Measurements from ENCODE around the gene GPRIN3. TPM values are rescaled to one million over a fixed set of nuclear protein-coding genes. Genes with fewer than 3 reads are reported as not detected.

Gene GPRIN3
- total and polyA plus RNA-seq, 2 of the 13 experiments (the other 11 are each of a cell fraction or from before 2014, with no cell fraction given), result not detected

DNA sequence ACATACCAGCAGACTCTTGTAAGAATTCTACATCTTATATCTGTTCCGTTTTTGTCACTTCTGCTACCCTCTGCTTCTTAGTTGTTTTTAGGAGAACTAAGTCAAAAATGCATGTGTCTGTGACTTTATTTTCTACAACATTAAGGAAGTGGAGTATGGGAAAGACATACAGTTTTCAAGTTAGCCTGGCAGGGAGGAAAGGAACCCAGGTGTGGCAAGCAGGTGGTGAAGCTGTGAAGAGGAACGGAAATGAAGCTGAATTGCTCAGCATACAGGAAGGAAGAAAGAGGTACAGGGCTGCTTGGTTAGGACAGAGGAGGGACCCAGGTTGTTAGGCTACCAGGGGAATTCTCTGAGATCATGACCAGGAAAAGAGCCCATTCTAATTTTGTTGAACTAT lies 9.4 kb downstream of the GPRIN3 start:
- 0 out of 2 replicates have a peak, but pooled peaks cover 7% of the 10 kb centered on the region for H3K4me1 ChIP-seq (ENCODE audit: insufficient read depth, low read length)
- no peak overlapping the region for H3K4me3 ChIP-seq (replicated peaks in 1 of 3; ENCODE audit: insufficient read depth in 1 of 3, low read depth in 2 of 3, low read length in 3 of 3)
- no peaks in the 10 kb centered on the region for H3K79me2 ChIP-seq (ENCODE audit: insufficient read depth, low read length)
- H3K9me3 ChIP-seq (ENCODE audit: low read length), result no peaks in the 10 kb centered on the region
- TF ChIP-seq STAG1 (CRISPR knock-in tag; IDR thresholded peaks at IDR 0.05), result no peak
- no peak for TF ChIP-seq EEA1 (CRISPR knock-in tag; IDR thresholded peaks at IDR 0.05; ENCODE audit: borderline replicate concordance)
- TF ChIP-seq, protein P1, sequence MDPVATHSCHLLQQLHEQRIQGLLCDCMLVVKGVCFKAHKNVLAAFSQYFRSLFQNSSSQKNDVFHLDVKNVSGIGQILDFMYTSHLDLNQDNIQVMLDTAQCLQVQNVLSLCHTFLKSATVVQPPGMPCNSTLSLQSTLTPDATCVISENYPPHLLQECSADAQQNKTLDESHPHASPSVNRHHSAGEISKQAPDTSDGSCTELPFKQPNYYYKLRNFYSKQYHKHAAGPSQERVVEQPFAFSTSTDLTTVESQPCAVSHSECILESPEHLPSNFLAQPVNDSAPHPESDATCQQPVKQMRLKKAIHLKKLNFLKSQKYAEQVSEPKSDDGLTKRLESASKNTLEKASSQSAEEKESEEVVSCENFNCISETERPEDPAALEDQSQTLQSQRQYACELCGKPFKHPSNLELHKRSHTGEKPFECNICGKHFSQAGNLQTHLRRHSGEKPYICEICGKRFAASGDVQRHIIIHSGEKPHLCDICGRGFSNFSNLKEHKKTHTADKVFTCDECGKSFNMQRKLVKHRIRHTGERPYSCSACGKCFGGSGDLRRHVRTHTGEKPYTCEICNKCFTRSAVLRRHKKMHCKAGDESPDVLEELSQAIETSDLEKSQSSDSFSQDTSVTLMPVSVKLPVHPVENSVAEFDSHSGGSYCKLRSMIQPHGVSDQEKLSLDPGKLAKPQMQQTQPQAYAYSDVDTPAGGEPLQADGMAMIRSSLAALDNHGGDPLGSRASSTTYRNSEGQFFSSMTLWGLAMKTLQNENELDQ (CRISPR knock-in tag; IDR thresholded peaks at IDR 0.05; ENCODE audit: borderline replicate concordance), result no peak
- TF ChIP-seq ZNF510 (CRISPR knock-in tag; IDR thresholded peaks at IDR 0.05; ENCODE audit: low read depth), result no peak
- no peak for TF ChIP-seq ZNF354B (CRISPR knock-in tag; IDR thresholded peaks at IDR 0.05)
- TF ChIP-seq ZKSCAN8 (CRISPR knock-in tag; IDR thresholded peaks at IDR 0.05; ENCODE audit: borderline replicate concordance), result no peak
- DNase-seq (ENCODE audit: low spot score) (no peak), ATAC-seq (no peak), FAIRE-seq (no peak)
- no peak overlapping the region for H3K4me2 ChIP-seq (ENCODE audit: low read depth, low read length)
- BruUV-seq (replicated peaks), result no TSS peak
- H4K20me1 ChIP-seq (ENCODE audit: insufficient read depth, low read length), result no peaks in the 10 kb centered on the region
- POLR2A ChIA-PET, result no interaction called here
- H2AFZ ChIP-seq (ENCODE audit: low read length), result no peak overlapping the region
- H3K27ac ChIP-seq (ENCODE audit: extremely low read length, insufficient read depth, low read length), result no peak overlapping the region
- in situ Hi-C loops (cut with HindIII; ENCODE audit: extremely low pct_ligation_motif_present, low pct_unique_long_range_greater_than_20kb) (no loop called here), intact Hi-C loops (cut with micrococcal nuclease; ENCODE audit: unreplicated experiment) (no loop called here)
- no peaks in the 10 kb centered on the region for H3K27me3 ChIP-seq (ENCODE audit: control insufficient read depth in 1 of 2, insufficient read depth in 2 of 2, low read length in 2 of 2)
- WGBS (ENCODE audit: low lambda C conversion rate), result 20% methylated on average over 2 of the region's 2 CpGs
- no peaks in the 10 kb centered on the region for H3K36me3 ChIP-seq (replicated peaks in 1 of 2; ENCODE audit: control insufficient read depth in 1 of 2, insufficient read depth in 2 of 2, low read length in 2 of 2)
- CTCF ChIA-PET (ENCODE audit: low intra/inter-chr PET ratio, low total read pairs), result no interaction called here
- H3K9ac ChIP-seq (ENCODE audit: insufficient read depth, low read depth, low read length), result no peak overlapping the region

DNA sequence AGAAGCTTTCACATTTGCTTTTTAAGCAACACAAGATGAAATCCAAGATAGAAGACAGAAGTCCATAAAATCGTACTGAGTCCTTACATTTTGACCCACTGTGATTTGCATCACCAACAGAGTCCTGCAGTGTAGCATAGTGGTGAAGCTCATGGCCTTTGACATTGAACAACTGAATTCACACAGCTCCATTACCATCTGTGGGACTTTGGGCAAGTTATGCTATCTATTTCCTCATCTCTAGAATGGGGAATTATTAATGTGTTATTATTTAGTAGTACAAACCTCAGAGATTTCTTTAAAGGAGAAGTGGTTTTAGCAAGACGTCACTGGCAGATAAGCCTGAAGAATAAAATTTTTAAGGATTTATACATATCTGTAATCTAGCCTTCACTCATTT lies 10.7 kb downstream of the GPRIN3 start:
- Histone ChIP-seq H3K9me3 (ENCODE audit: low read length) (no peaks in the 10 kb centered on the region), H3K27ac (ENCODE audit: extremely low read length, insufficient read depth, low read length) (no peak overlapping the region), H3K4me1 (ENCODE audit: insufficient read depth, low read length) (0 out of 2 replicates have a peak, but pooled peaks cover 7% of the 10 kb centered on the region), H3K4me2 (ENCODE audit: low read depth, low read length) (no peak overlapping the region), H3K79me2 (ENCODE audit: insufficient read depth, low read length) (no peaks in the 10 kb centered on the region), H3K36me3 (replicated peaks in 1 of 2; ENCODE audit: control insufficient read depth in 1 of 2, insufficient read depth in 2 of 2, low read length in 2 of 2) (no peaks in the 10 kb centered on the region), H4K20me1 (ENCODE audit: insufficient read depth, low read length) (no peaks in the 10 kb centered on the region), H2AFZ (ENCODE audit: low read length) (no peak overlapping the region), H3K27me3 (ENCODE audit: control insufficient read depth in 1 of 2, insufficient read depth in 2 of 2, low read length in 2 of 2) (no peaks in the 10 kb centered on the region), H3K9ac (ENCODE audit: insufficient read depth, low read depth, low read length) (no peak overlapping the region), H3K4me3 (replicated peaks in 1 of 3; ENCODE audit: insufficient read depth in 1 of 3, low read depth in 2 of 3, low read length in 3 of 3) (no peak overlapping the region)
- BruUV-seq (replicated peaks), result no TSS peak
- ATAC-seq, result no peak
- ChIA-PET CTCF (ENCODE audit: low intra/inter-chr PET ratio, low total read pairs) (no interaction called here), POLR2A (no interaction called here)
- in situ Hi-C loops (cut with HindIII; ENCODE audit: extremely low pct_ligation_motif_present, low pct_unique_long_range_greater_than_20kb), result no loop called here
- TF ChIP-seq IKZF1 (IDR thresholded peaks at IDR 0.05) (no peak), JUN (CRISPR knock-in tag; IDR thresholded peaks at IDR 0.05) (no peak), SP140L (CRISPR knock-in tag; IDR thresholded peaks at IDR 0.05; ENCODE audit: borderline replicate concordance) (no peak)
- FAIRE-seq, result no peak
- intact Hi-C loops (cut with micrococcal nuclease; ENCODE audit: unreplicated experiment), result no loop called here
- 41% methylated on average over 2 of the region's 2 CpGs for WGBS (ENCODE audit: low lambda C conversion rate)
- no peak for DNase-seq (ENCODE audit: low spot score)

All from HepG2 (cell line).